Measurements from ENCODE around the gene SOD1.
"Not testable (repeated sequence)": the region's sequence is repeated elsewhere in the genome, so short reads cannot be mapped to it uniquely, and the experiment has no call there.

Gene SOD1

GRCh38 chr21:31659536-31660258 lies at the start of gene SOD1:
TSS of gene SOD1 (plus strand) at chr21:31659693. CDS start at chr21:31659770, 77 bp downstream.
- peak; percentile 94 for DNase-seq

- no peak for DNase-seq
Measured at GRCh38 chr21:31611445-31611844, 48.0 kb upstream of the SOD1 start.

- DNase-seq, result no peak
Measured at GRCh38 chr21:31612894-31613785, 46.4 kb upstream of the SOD1 start.

- DNase-seq, result no peak
Measured at GRCh38 chr21:31614705-31615104, 44.8 kb upstream of the SOD1 start.

- DNase-seq, result no peak
Measured at GRCh38 chr21:31616216-31616615, 43.3 kb upstream of the SOD1 start.

GRCh38 chr21:31618696-31619430 lies 40.6 kb upstream of the SOD1 start:
- DNase-seq, result no peak

- DNase-seq, result no peak
Measured at GRCh38 chr21:31622397-31622796, 37.1 kb upstream of the SOD1 start.

- DNase-seq, result no peak
Measured at GRCh38 chr21:31623664-31624063, 35.8 kb upstream of the SOD1 start.

GRCh38 chr21:31624181-31624580 lies 35.3 kb upstream of the SOD1 start:
- DNase-seq, result no peak

GRCh38 chr21:31624961-31625491 lies 34.5 kb upstream of the SOD1 start:
- no peak for DNase-seq

- DNase-seq, result no peak
Measured at GRCh38 chr21:31629972-31630711, 29.4 kb upstream of the SOD1 start.

- DNase-seq, result not testable (repeated sequence)
Measured at GRCh38 chr21:31631881-31632280, 27.6 kb upstream of the SOD1 start.

GRCh38 chr21:31634993-31635392 lies 24.5 kb upstream of the SOD1 start:
- no peak for DNase-seq

GRCh38 chr21:31636874-31637273 lies 22.6 kb upstream of the SOD1 start:
- no peak for DNase-seq

- DNase-seq, result no peak
Measured at GRCh38 chr21:31641416-31641922, 18.0 kb upstream of the SOD1 start.

GRCh38 chr21:31644643-31645042 lies 14.8 kb upstream of the SOD1 start:
- no peak for DNase-seq

- DNase-seq, result no peak
Measured at GRCh38 chr21:31647650-31648049, 11.8 kb upstream of the SOD1 start.

GRCh38 chr21:31650930-31651329 lies 8.6 kb upstream of the SOD1 start:
- no peak for DNase-seq

GRCh38 chr21:31651491-31651890 lies 8.0 kb upstream of the SOD1 start:
- DNase-seq, result not testable (repeated sequence)

- DNase-seq, result no peak
Measured at GRCh38 chr21:31654340-31654739, 5.2 kb upstream of the SOD1 start.

GRCh38 chr21:31654821-31655580 lies 4.5 kb upstream of the SOD1 start:
- DNase-seq, result not testable (repeated sequence)
